HG03457 (cell line): Measurements from ENCODE around the gene TMPRSS4.
"Not testable (repeated sequence)": the region's sequence is repeated elsewhere in the genome, so short reads cannot be mapped to it uniquely, and the experiment has no call there.

Experiments
- ATAC-seq: cut with Tn5 transposase; IDR thresholded peaks from one replicate; pipeline ENCODE4 v1.9.1; 2021; ENCODE audit warnings: moderate number of reproducible peaks; ENCODE audit not compliant: unreplicated experiment

TMPRSS4 gene

DNA sequence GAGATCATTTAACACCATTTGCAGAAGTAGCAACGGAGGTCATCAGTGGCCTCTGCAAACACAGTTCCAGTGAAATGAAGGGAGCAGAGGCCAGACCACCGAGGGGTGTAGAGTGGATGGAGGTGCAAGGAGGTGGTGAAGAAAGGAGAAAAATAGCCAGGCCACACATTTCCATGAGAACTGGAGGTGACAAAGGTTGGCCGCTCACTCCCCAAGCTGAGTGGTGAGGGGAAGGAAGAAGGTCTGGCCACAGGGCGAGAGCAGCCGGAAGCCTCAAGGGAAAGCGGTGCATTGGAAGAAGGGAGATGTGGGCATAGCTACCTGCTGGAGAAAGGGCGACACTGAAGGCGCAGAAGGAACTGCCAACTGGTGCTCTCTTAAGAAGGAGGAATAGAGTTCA lies 20.1 kb upstream of the TMPRSS4 start:
- no peak for ATAC-seq

- no peak for ATAC-seq
Measured at GRCh38 chr11:118057251-118058145, 19.4 kb upstream of the TMPRSS4 start.

DNA sequence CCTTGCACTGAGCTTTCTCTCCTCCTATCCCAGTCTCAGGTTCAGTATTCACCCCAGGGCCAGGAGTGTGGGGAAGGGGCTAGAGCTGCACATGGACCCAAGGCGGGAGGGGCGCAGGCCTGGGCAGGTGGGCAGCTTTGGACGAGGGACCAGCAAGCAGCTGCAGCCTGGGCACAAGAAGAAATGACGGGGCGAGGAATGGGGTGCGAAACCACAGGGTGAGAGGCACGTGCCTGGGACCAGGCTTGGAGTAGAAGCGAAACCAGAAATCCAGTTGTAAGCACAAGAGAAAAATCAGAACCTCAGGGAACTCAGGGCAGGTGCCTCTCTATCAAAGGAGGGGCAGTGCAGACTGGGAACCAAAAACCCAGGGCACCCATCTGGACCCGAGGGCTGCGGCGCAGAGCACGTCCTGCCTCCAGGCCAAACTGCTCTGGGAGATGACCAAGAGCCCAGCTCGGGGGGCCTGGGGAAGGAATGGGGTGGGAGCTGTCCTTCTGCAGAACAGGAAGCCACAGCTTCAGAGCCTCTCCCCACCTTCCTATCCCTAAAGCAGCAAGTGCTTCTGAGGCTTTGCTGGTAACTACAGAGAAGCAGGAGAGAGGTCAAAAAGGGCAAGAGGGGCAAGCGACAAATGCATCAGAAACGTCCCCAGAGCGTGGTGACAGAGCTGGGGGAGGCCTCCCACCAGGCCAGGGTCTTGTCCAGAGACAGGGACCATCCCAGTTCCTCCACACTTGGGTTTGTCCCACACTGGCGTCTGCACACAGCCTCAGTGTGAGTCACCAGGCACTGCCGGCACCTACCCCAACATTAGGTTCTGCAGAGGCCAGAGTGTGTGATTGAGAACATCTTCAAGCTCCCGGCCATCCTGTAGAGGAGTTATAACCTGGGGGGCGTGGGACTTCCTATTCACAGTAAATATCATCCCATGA lies 18.3 kb upstream of the TMPRSS4 start:
- ATAC-seq: no peak

GRCh38 chr11:118059246-118059940 lies 17.5 kb upstream of the TMPRSS4 start:
- ATAC-seq: no peak

- ATAC-seq: no peak
Measured at GRCh38 chr11:118060081-118060661, 16.7 kb upstream of the TMPRSS4 start.

DNA sequence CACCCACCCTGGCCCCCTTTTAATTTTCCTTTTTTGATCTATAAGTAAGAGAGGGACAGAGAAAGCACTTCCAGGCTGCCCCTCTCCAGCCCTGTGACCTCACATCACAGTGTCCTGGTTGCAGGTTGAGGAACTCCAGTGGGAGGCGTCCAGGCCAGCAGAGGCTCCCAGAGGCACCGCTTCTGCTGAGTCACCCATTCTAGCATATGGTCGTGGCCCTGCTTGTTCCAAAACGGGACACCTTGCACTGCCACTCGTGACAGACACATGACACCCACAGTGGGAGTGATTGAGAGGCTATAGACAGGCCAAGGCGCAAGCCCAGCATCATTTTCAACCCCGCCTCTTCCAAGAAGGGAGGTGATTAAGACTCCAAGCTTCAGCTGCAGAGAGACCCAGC lies 16.0 kb upstream of the TMPRSS4 start:
- ATAC-seq: no peak

DNA sequence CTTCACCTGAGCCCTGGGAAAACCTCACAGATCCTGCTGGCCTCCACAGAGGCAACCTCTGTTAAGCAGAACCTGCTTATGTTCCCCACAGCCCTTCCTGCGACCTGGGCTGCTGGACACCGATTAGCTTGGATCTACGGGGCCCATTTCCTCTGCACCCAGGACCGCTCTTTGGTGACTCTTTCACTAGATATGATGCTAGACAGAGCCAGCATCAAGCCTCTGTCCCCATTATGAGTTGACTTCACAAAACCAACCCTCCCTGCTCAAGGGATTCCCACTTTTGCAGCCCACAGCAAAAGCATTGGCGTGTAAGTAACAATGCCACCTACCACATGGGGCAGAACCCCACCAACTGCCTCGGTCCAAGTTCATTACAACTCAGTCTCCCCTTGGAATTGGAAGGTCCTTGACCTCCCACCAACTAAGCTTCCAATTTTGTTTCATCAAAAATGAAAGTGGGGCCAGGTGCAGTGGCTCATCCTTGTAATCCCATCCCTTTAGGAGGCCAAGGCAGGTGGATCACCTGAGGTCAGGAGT lies 15.2 kb upstream of the TMPRSS4 start:
- no peak for ATAC-seq

GRCh38 chr11:118062181-118062580 lies 14.7 kb upstream of the TMPRSS4 start:
- ATAC-seq: not testable (repeated sequence)

GRCh38 chr11:118062631-118063030 lies 14.2 kb upstream of the TMPRSS4 start:
- not testable (repeated sequence) for ATAC-seq

DNA sequence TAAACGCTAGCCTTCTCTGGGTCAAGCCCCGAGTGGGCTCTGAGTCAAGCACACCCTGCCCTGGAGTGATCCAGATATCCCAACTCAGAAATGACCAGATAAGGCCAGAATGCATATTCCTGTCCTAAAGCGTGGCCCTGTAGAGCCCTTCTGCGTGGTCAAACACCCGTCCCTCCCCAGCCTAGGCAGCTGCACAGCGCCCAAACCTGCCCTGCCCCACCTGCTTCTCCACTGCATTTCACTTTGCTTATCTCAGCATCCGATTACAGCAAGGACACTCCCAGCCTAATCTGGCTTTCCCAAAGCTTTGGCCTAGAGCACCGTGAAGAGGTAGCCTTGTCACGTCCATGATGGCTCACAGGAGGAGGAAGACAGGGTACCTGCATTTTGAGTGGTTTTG lies 11.9 kb upstream of the TMPRSS4 start:
- ATAC-seq: no peak

- no peak for ATAC-seq
Measured at GRCh38 chr11:118065384-118065783, 11.5 kb upstream of the TMPRSS4 start.

GRCh38 chr11:118067006-118067405 lies 9.9 kb upstream of the TMPRSS4 start:
- ATAC-seq: no peak

- no peak for ATAC-seq
Measured at GRCh38 chr11:118068206-118068944, 8.5 kb upstream of the TMPRSS4 start.

DNA sequence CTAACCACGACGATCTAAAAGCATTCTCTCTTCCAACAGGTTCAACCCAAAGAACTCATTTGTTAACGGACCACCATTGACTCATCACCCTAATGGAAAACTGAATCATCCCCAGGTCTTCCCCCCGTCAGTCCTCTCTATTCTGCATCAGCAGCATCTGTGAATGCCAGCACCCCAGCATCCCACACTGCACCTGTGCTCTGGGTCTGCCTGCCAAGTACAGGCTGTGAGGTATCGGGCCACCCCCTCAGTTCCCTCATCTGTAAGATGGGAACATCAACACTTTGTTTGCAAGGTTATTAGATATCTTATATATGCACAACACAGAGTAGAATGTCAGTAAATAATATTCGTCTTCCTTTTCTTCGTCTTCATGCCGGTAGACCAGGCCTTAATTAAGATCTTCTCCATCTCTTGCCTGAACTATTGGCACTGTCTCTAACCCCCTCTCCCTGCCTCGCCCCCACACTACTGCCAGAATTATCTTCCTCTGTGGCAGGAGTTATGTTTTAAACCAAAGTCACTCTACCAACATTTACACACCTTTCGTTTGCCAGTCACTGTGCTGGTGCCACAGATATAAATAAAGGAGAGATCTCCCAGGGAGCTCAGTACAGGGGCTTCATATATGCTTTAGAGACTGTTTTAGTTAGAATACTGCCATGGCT lies 7.8 kb upstream of the TMPRSS4 start:
- ATAC-seq: no peak

- ATAC-seq: no peak
Measured at GRCh38 chr11:118071416-118072030, 5.4 kb upstream of the TMPRSS4 start.

DNA sequence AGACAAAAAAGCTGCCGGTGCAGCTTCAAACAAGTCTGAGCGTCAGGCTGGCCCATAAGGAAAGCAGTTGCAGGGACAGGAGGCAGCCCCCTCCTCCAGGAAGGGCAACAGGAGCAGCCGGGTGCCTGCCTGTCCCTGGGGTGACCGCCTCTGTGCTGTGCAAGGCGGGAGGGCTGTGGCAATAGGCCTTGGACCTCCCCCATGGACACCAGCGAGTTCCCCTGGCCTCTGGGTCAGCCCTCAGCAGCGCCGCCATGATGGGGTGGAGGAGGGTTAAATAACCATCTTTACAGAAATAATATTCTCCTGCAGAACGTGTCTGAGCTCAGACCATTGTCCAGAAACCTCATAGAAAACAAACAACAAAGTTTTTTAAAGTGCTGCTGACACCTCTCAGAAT lies 3.3 kb upstream of the TMPRSS4 start:
- ATAC-seq: no peak

DNA sequence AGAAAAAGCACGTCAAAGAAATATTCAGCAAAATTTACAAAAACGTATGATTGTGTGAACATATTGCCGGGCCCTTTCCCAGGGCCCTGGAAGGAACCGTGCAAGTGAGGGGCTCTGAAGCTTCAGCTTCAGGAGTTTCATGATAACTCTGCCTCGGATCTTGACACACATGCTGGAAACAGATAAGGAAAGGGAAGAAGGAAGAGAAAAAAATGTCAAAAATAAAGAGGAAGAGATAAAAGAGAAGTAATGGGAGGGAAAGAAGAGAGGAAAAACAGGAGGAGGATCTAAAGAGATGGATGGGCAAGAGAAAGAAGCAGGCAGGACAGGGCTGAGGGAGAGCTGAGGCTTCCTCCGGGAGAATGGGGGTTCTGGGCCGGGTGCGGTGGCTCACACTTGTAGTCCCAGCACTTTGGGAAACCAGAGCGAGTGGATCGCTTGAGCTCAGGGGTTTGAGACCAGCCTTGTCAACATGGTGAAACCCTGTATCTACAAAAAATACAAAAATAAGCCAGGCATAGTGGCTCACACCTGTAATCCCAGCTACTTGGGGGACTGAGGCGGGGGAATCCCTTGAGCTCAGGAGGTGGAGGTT lies 2.7 kb upstream of the TMPRSS4 start:
- ATAC-seq: no peak

- ATAC-seq: no peak
Measured at GRCh38 chr11:118074785-118075184, 2.1 kb upstream of the TMPRSS4 start.
